H1 (cell line): Measurements from ENCODE around the gene TRAPPC8. TPM values are rescaled to one million over a fixed set of nuclear protein-coding genes. Genes with fewer than 3 reads are reported as not detected.

Experiments used
- FOSL1 ChIP-seq: IDR thresholded peaks from 2 replicates; pipeline ENCODE4 v1.6.1; 2011; ENCODE audit warnings: mild to moderate bottlenecking, low read depth, low read length, moderate library complexity; ENCODE audit not compliant: insufficient read depth
- polyA plus RNA-seq, 7 experiments: library from polyadenylated mRNA; depleted of rRNA in 3 of 7; stranded (reverse) in 5 of 7; unstranded in 2 of 7; fragments of >200 nt in 5 of 7; fragments of 200-250 nt in 2 of 7; gene quantifications; 1 replicate in 5 of 7; 2 replicates in 1 of 7; 4 replicates in 1 of 7; pipeline versions ENCODE4 v1.2.1 to v1.2.3, GENCODE V29; 2011 to 2013; ENCODE audit warnings: missing spikeins in 2 of 7, mixed read lengths in 2 of 7
- total RNA-seq: library from RNA; stranded (reverse); fragmentation: NEBNext Ultra II Directional; extraction: Animal tissue kit (Norgen Biotek cat#: 25700); gene quantifications from 2 replicates; pipeline ENCODE4 v1.2.1, GENCODE V29; 2021

TRAPPC8 gene
- total and polyA plus RNA-seq, 2 of the 8 experiments (the other 6 are each of a cell fraction or from before 2014, with no cell fraction given): 43.6 to 56.5 TPM

DNA sequence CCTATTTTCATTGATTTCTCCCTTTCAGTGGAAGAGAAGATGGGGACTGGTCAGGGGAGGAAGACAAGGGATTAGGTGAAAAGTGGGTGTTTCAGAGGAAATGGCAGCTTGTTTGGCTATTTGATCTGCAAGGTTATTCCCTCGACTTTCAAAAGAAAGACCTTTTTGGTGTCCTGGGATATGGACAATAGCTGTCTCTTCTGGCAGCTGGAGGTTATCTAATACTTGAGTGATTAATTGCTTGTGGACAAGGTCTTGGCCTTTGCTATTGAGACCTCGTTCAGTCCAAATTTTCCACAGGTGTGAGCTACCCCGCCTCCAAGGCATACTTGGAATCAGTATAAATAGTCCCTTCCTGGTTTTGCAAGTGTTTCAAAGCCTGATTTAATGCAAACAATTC lies 33.3 kb upstream of the TRAPPC8 start (continued):
- TF ChIP-seq FOSL1: no peak
- TF ChIP-seq, all 59 proteins: peak for 0
